AG04450 (cell line): ENCODE data around the gene SNX9. TPM values are rescaled to one million over a fixed set of nuclear protein-coding genes. Genes with fewer than 3 reads are reported as not detected.
"Not testable (repeated sequence)": the region's sequence is repeated elsewhere in the genome, so short reads cannot be mapped to it uniquely, and the experiment has no call there.

Experiments used
- CTCF ChIA-PET: fragments of 300-600, 350-600 bp; formaldehyde crosslinking; extraction: SDS; loops from one replicate; lab custom pipeline; 2022; ENCODE audit warnings: antibody characterized with exemption, inconsistent platforms; lab: Charles Lee
- POLR2A ChIA-PET: fragments of 350-600 bp; formaldehyde crosslinking; extraction: SDS; loops from one replicate; lab custom pipeline; 2021; ENCODE audit warnings: antibody characterized with exemption, inconsistent platforms; lab: Yijun Ruan, JAX
- DNase-seq: peaks from one replicate; pipeline ENCODE4 v3.0.0-alpha.2; 2011; ENCODE audit warnings: low read depth, low spot score
- H3K27ac ChIP-seq: one replicate; pipeline ENCODE4 v1.5.1; 2012; ENCODE audit warnings: low read depth, low read length, control low read depth
- H3K27me3 ChIP-seq: one replicate; pipeline ENCODE4 v1.6.0; 2012; ENCODE audit warnings: low read length; ENCODE audit not compliant: control insufficient read depth, insufficient read depth
- H3K4me3 ChIP-seq: 2 replicates; pipeline ENCODE4 v1.5.1; 2011; ENCODE audit warnings: mild to moderate bottlenecking, low read depth, low read length, control low read depth
- H3K9me3 ChIP-seq: 2 replicates; pipeline ENCODE4 v1.5.1; 2012; ENCODE audit warnings: low read length; ENCODE audit not compliant: control insufficient read depth, insufficient read depth
- polyA plus RNA-seq: library from polyadenylated mRNA; depleted of rRNA; stranded (reverse); fragments of >200 nt; gene quantifications from 2 replicates; pipeline ENCODE4 v1.2.3, GENCODE V29; 2011
- TF ChIP-seq, protein P1 (sequence below): IDR thresholded peaks from 2 replicates; pipeline ENCODE4 v1.5.1; 2011; ENCODE audit warnings: low read depth, low read length, control low read depth, inconsistent platforms

Gene SNX9
- polyA plus RNA-seq, 1 experiment: 58.7 TPM

GRCh38 chr6:157791450-157791849 lies 31.6 kb upstream of the SNX9 start:
- TF ChIP-seq, protein P1, sequence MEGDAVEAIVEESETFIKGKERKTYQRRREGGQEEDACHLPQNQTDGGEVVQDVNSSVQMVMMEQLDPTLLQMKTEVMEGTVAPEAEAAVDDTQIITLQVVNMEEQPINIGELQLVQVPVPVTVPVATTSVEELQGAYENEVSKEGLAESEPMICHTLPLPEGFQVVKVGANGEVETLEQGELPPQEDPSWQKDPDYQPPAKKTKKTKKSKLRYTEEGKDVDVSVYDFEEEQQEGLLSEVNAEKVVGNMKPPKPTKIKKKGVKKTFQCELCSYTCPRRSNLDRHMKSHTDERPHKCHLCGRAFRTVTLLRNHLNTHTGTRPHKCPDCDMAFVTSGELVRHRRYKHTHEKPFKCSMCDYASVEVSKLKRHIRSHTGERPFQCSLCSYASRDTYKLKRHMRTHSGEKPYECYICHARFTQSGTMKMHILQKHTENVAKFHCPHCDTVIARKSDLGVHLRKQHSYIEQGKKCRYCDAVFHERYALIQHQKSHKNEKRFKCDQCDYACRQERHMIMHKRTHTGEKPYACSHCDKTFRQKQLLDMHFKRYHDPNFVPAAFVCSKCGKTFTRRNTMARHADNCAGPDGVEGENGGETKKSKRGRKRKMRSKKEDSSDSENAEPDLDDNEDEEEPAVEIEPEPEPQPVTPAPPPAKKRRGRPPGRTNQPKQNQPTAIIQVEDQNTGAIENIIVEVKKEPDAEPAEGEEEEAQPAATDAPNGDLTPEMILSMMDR: no peak
- POLR2A ChIA-PET: no interaction called here
- Histone ChIP-seq H3K27me3 (no peaks in the 10 kb centered on the region), H3K27ac (no peak overlapping the region), H3K9me3 (no peaks in the 10 kb centered on the region), H3K4me3 (no peak overlapping the region)
- DNase-seq: no peak
- CTCF ChIA-PET: interaction anchor here (1.2 kb wide), 1 partner anchor 82 kb away, joined by 5 read pairs; no protein-coding TSS in a partner anchor

DNA sequence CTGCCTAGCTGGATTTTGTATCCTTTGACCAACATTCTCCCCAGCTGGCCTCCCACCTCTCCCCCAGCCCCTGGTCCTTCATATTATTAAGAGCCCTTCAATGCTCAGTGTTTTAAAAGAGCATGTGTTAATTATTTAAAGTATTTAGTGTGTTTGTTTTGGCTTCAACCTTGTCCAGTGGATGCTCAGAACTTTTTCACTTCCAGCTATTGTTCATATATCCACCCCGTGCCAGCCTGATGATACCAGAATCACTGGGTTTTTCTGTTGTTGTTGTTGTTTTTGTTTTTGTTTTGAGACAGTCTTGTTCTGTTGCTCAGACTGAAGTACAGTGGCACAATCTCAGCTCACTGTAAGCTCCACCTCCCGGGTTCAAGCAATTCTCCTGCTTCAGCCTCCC lies 30.4 kb upstream of the SNX9 start:
- no peak for DNase-seq
- Histone ChIP-seq H3K27ac (no peak overlapping the region), H3K27me3 (no peaks in the 10 kb centered on the region), H3K9me3 (no peaks in the 10 kb centered on the region), H3K4me3 (no peak overlapping the region)
- ChIA-PET CTCF (interaction anchor here (0.5 to 1.2 kb wide), 2 partner anchors 27 to 81 kb away, joined by 3 to 5 read pairs; no protein-coding TSS in a partner anchor), POLR2A (no interaction called here)
- TF ChIP-seq, protein P1: no peak

GRCh38 chr6:157794012-157794411 lies 29.0 kb upstream of the SNX9 start:
- H3K27me3 ChIP-seq, POLR2A ChIA-PET, CTCF ChIA-PET, H3K4me3 ChIP-seq, DNase-seq, H3K9me3 ChIP-seq, H3K27ac ChIP-seq: not testable (repeated sequence)

DNA sequence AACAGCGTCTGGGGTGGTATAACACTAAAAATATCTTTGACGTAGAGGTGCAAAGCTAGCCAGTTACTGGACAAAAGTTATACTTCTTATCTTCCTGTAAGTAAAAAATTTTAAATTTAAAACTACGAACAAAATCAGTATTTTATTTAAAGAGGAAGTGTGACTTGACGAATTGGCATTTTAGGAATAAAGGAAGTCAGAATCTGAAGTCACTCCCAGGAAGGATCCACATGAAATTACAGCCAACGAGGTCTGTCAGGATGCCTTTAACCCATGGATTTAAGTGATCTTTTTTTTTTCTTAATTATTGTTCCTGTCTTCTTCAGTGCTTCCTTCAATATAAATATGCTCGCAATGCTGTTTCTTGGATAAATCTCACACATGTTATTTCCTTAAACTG lies 27.2 kb upstream of the SNX9 start:
- H3K4me3 ChIP-seq: no peak overlapping the region
- DNase-seq: no peak
- H3K27me3 ChIP-seq: no peaks in the 10 kb centered on the region
- POLR2A ChIA-PET: no interaction called here
- CTCF ChIA-PET: no interaction called here
- TF ChIP-seq, protein P1: no peak
- no peak overlapping the region for H3K27ac ChIP-seq
- H3K9me3 ChIP-seq: no peaks in the 10 kb centered on the region

- Histone ChIP-seq H3K27me3 (no peaks in the 10 kb centered on the region), H3K27ac (no peak overlapping the region), H3K4me3 (no peak overlapping the region), H3K9me3 (no peaks in the 10 kb centered on the region)
- DNase-seq: no peak
- POLR2A ChIA-PET: no interaction called here
- TF ChIP-seq, protein P1: no peak
- CTCF ChIA-PET: interaction anchor here (1.5 kb wide), 1 partner anchor 42 kb away, joined by 4 read pairs; no protein-coding TSS in a partner anchor
Measured at GRCh38 chr6:157798851-157799250, 24.2 kb upstream of the SNX9 start.

- H3K4me3 ChIP-seq, POLR2A ChIA-PET, H3K9me3 ChIP-seq, H3K27me3 ChIP-seq, CTCF ChIA-PET, DNase-seq, H3K27ac ChIP-seq: not testable (repeated sequence)
Measured at GRCh38 chr6:157799561-157799960, 23.5 kb upstream of the SNX9 start.
